EH (cell line): Measurements from ENCODE around the gene SUCO.

Experiments
- DNase-seq: peaks from one replicate; pipeline ENCODE4 v3.0.0-alpha.2; 2015; ENCODE audit warnings: low read depth

The SUCO gene

DNA sequence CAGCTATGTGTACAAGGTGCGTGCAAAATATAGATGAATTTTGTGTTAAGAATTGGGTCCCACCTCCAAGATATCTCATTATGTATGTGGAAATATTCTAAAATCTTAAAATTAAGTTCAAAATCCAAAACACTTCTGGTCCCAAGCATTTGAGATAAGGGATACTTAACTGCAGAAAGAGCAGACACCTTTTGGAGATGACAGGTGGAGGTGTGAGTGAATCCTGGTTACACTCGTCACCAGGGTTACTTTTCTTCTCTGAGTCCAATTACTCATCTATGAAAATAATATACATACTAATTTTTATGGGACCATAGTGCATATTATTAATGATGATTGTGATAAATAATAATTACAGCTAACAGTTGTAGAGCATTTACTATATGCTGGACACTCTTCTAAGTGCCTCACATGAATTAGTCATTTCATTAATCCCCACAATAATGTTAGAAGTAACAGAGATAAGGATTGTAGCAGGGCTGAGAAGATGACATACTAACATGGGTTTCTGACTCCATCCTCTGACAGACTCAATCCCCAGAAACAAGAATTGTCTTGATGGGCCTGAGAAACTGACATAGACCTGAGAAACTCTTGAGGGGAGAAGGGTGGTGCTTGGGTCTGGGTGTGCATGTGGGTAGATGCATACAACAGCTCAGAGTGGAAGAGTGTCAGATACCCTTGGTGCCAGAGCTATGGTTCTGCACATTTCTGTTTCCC, 117.7 kb downstream of the SUCO start:
- DNase-seq, result no peak

DNA sequence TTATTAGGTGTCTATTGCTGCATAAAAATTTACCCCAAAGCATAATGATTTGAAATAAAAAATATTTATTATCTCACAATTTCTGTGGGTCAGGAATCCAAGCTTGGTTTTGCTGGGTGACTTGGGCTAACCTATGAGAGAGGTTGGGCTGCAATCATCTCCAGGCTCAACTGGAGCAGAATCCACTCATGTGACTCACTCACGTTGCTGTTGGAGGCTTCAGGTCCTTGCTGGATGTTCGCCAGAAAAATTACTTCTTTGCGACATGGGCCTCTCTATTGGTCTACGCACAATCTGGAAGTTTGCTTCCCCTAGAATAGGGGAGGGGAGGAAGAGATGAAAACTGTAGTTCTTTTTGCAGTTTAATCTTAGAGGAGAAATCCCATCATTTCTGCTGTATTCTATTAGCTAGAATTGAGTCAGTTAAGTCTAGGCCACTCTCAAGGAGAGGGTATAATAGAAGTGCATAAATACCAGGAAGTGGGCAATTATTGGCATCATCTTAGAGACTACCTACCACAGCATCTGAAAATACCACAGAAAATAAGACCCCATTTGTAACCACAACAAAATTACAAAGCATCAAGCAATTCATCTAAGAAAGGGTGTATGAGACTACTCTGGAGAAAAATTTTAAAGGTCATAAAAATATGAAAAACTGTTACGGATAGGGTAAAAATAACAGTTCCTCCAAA, 120.2 kb downstream of the SUCO start:
- peak; percentile 46 for DNase-seq

DNA sequence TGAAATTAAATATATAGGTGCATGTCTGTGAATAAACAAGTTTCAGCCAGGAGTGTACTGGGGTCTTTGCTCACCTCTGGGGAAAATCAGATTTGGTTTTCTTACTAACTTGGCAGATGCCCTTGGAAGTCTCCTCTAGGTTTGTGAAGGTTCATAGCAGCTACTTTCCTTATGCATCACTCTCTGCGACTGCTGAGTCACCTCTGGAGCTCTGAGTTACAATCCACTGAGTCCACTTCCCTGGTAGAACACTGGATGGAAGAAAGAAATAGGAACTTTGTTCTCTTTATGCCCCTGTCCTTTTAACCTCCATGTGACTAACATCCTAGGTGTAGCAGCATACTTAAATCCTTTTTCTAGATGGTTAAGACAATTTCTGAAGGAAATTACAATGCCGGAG, 121.6 kb downstream of the SUCO start:
- peak; percentile 80 for DNase-seq

DNA sequence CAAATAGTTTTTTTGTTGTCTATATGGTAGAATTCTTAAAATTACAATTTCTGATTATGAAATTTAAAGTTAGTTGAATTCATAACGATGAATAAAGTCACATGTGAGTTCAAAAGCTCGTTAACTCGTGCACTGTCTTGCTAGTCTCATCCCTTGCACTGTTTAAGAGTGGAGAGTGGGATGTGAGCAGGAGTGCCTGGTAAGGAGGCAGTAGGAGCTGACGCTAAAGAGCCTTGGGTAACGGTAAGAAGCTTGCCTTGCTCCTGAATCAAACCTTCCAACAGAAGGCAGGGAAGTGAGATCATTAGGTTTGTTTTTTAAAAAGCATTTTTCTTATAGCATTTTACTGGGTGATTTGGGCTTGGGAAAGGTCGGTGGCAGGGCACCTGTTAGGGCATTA, 123.6 kb downstream of the SUCO start:
- no peak for DNase-seq

DNA sequence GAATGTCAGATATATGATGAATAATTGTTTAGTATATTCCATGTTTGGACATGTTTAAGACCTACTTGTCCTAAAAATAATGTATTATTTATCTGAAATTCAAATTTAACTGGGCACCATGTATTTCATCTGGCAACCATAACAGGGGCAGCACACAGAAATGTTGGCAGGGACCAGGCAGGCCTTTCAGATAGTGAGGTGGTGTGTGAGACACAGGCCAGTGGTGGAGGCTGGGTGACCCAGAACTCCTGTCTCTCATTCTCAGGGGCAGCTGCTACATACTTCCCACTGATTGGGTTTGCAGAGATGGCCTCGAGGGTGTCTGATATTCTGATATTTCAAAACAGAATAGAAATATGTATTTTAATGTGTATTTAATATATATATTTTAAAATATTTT, 124.6 kb downstream of the SUCO start:
- no peak for DNase-seq

DNA sequence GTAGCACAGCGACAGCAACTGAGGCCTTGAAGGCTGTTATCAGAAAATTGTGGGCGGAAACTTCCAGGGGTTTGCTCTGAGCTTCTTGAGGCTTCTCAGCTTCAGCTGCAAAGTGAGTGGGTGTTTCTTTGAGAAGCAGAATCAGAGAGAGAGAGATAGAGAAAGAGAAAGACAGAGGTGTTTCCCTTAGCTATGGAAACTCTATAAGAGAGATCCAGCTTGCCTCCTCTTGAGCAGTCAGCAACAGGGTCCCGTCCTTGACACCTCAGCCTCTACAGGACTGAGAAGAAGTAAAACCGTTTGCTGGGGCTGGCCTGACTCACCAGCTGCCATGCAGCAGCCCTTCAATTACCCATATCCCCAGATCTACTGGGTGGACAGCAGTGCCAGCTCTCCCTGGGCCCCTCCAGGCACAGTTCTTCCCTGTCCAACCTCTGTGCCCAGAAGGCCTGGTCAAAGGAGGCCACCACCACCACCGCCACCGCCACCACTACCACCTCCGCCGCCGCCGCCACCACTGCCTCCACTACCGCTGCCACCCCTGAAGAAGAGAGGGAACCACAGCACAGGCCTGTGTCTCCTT, 126.0 kb downstream of the SUCO start, which contains the start of gene FASLG:
FASLG (plus strand) TSS at position 233 of the 583 bp plus-strand sequence; CDS start at position 332, 99 bp downstream.
- DNase-seq, result no peak

DNA sequence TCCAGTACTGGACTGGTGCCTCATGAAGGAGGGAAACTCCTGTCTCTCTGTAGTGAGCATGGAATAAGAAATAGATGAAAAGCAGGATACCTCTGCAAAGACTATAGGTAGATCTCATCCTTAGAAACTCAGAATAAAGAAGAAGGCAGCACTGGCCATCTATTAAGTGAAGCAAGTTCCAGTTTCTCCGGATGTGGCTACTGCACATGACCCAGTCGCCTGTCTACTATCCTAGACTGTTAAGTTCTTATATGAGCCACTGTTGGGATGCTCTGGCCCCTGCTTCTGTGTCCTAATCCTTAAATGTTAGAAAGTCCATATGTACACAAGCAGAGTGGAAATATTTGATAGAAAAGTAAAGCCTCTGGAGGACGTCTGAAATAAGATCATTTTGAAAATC, 128.2 kb downstream of the SUCO start:
- DNase-seq, result no peak
